Measurements from ENCODE around the gene PRSS1.
A peak's percentile ranks its signal among the peaks of the same experiment; 100 is the strongest.
"Not testable (repeated sequence)": the region's sequence is repeated elsewhere in the genome, so short reads cannot be mapped to it uniquely, and the experiment has no call there.

Gene PRSS1

GRCh38 chr7:142774826-142775225, 25.6 kb downstream of the PRSS1 start:
- no peak for DNase-seq

- DNase-seq = not testable (repeated sequence)
These were observed 26.3 kb downstream of the PRSS1 start for GRCh38 chr7:142775351-142776115.

- DNase-seq = no peak
These were observed 27.1 kb downstream of the PRSS1 start for GRCh38 chr7:142776206-142776844.

GRCh38 chr7:142776845-142777225, 27.6 kb downstream of the PRSS1 start:
- not testable (repeated sequence) for DNase-seq

- DNase-seq = no peak
These were observed 28.0 kb downstream of the PRSS1 start for GRCh38 chr7:142777318-142777717.

GRCh38 chr7:142782922-142783900, 33.9 kb downstream of the PRSS1 start:
- peak; percentile 93 for DNase-seq

GRCh38 chr7:142784096-142784495, 34.8 kb downstream of the PRSS1 start:
- DNase-seq = no peak

- no peak for DNase-seq
These were observed 35.4 kb downstream of the PRSS1 start for GRCh38 chr7:142784716-142785115.

GRCh38 chr7:142785841-142786250, 36.6 kb downstream of the PRSS1 start:
- no peak for DNase-seq

- DNase-seq = no peak
These were observed 37.9 kb downstream of the PRSS1 start for GRCh38 chr7:142787034-142787768.

GRCh38 chr7:142787783-142788182, 38.5 kb downstream of the PRSS1 start:
- no peak for DNase-seq

- no peak for DNase-seq
These were observed 39.3 kb downstream of the PRSS1 start for GRCh38 chr7:142788303-142789289.

- no peak for DNase-seq
These were observed 40.2 kb downstream of the PRSS1 start for GRCh38 chr7:142789441-142789840.

- no peak for DNase-seq
These were observed 40.8 kb downstream of the PRSS1 start for GRCh38 chr7:142790056-142790455.

GRCh38 chr7:142790555-142790954, 41.3 kb downstream of the PRSS1 start:
- DNase-seq = no peak

- no peak for DNase-seq
These were observed 42.2 kb downstream of the PRSS1 start for GRCh38 chr7:142791502-142791901.

GRCh38 chr7:142792129-142792528, 42.9 kb downstream of the PRSS1 start:
- no peak for DNase-seq

GRCh38 chr7:142792593-142792992, 43.3 kb downstream of the PRSS1 start:
- DNase-seq = no peak

- DNase-seq = no peak
These were observed 43.9 kb downstream of the PRSS1 start for GRCh38 chr7:142793156-142793555.

- no peak for DNase-seq
These were observed 46.1 kb downstream of the PRSS1 start for GRCh38 chr7:142795339-142795863.

GRCh38 chr7:142796001-142796500, 46.8 kb downstream of the PRSS1 start:
- no peak for DNase-seq

Data from NCI-H1105 (cell line).